ENCODE results near the gene PGP.

DNA sequence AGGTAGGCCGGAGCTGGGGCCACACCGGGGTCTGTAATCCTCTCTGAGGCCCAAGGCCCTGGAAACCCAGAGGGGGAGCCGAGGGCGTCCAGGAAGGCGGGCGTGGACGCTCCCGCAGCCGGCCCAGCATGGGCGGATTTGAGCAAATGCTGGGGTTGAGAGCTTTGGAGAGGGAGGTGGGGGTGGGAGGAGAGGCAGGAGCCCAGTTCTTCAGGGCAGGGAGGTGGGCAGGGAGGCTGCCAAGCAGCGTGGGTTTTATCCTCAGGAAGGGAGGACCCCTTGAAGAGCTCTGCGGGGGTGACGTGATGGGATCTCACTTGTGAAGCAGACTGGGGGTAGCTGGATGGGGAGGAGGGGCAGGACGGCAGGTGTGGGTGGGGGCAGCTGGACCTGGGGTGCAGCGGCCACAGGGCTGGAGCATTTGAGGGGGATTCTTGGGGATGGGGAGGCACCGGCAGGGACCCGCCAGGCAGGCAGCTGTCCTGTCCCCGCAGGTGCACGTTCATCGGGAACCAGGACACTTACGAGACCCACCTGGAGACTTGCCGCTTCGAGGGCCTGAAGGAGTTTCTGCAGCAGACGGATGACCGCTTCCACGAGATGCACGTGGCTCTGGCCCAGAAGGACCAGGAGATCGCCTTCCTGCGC lies 41.8 kb downstream of the PGP start:
- TF ChIP-seq, protein P1, sequence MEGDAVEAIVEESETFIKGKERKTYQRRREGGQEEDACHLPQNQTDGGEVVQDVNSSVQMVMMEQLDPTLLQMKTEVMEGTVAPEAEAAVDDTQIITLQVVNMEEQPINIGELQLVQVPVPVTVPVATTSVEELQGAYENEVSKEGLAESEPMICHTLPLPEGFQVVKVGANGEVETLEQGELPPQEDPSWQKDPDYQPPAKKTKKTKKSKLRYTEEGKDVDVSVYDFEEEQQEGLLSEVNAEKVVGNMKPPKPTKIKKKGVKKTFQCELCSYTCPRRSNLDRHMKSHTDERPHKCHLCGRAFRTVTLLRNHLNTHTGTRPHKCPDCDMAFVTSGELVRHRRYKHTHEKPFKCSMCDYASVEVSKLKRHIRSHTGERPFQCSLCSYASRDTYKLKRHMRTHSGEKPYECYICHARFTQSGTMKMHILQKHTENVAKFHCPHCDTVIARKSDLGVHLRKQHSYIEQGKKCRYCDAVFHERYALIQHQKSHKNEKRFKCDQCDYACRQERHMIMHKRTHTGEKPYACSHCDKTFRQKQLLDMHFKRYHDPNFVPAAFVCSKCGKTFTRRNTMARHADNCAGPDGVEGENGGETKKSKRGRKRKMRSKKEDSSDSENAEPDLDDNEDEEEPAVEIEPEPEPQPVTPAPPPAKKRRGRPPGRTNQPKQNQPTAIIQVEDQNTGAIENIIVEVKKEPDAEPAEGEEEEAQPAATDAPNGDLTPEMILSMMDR (IDR thresholded peaks at IDR 0.05) = no peak
- TF ChIP-seq POLR2A (IDR thresholded peaks at IDR 0.05) = no peak

Measured in Peyer's patch (tissue), 4 donors.